Measurements from ENCODE around the gene TNP2. TPM values are rescaled to one million over a fixed set of nuclear protein-coding genes. Genes with fewer than 3 reads are reported as not detected.

The TNP2 gene
- total and polyA plus RNA-seq, 4 donors, result not detected

GRCh38 chr16:11283820-11284248 is 14.7 kb upstream of the TNP2 start:
- Histone ChIP-seq H3K27me3 (ENCODE audit: control insufficient read depth in 3 of 3, insufficient read depth in 3 of 3, low read length in 2 of 3) (no peaks in the 10 kb centered on the region), H3K4me1 (ENCODE audit: control insufficient read depth in 5 of 5, insufficient read depth in 5 of 5, low read length in 5 of 5) (peaks cover 0 to 6% (median 0%) of the 10 kb centered on the region in 5 donors), H3K36me3 (ENCODE audit: control insufficient read depth in 4 of 4, insufficient read depth in 4 of 4, low read length in 4 of 4) (no peaks in the 10 kb centered on the region), H3K9ac (ENCODE audit: insufficient read depth in 1 of 2, low read length in 2 of 2) (no peak overlapping the region), H3K27ac (ENCODE audit: low read depth in 1 of 2, low read length in 1 of 2) (no peak overlapping the region), H3K9me3 (ENCODE audit: control insufficient read depth in 4 of 4, insufficient read depth in 3 of 4, low read length in 3 of 4) (no peaks in the 10 kb centered on the region), H3K4me3 (no peak overlapping the region)
- ATAC-seq (ENCODE audit: insufficient read depth, low FRiP score) (no peak), DNase-seq (no peak)
- 52 to 55% methylated on average over 4 of the region's 4 CpGs for WGBS, 2 donors
- TF ChIP-seq CTCF (IDR thresholded peaks at IDR 0.05; ENCODE audit: control extremely low read depth, extremely low read depth), result no peak

GRCh38 chr16:11280616-11281522 is 11.7 kb upstream of the TNP2 start, which contains the start of gene PRM1:
PRM1 (minus strand) TSS chr16:11281330; CDS start chr16:11281238, 92 bp downstream.
- H3K36me3 ChIP-seq (ENCODE audit: control insufficient read depth in 4 of 4, insufficient read depth in 4 of 4, low read length in 4 of 4), result no peaks in the 10 kb centered on the region
- WGBS, 2 donors, result 87 to 91% methylated on average over 25 of the region's 25 CpGs
- peaks cover 0 to 6% (median 0%) of the 10 kb centered on the region in 5 donors for H3K4me1 ChIP-seq (ENCODE audit: control insufficient read depth in 5 of 5, insufficient read depth in 5 of 5, low read length in 5 of 5)
- no peak within 1 kb of the TSS for H3K4me3 ChIP-seq
- no peak for ATAC-seq (ENCODE audit: insufficient read depth, low FRiP score)
- no peak for TF ChIP-seq CTCF (IDR thresholded peaks at IDR 0.05; ENCODE audit: control extremely low read depth, extremely low read depth)
- no peak within 1 kb of the TSS for H3K9ac ChIP-seq (ENCODE audit: insufficient read depth in 1 of 2, low read length in 2 of 2)
- DNase-seq, result no peak
- H3K27me3 ChIP-seq (ENCODE audit: control insufficient read depth in 3 of 3, insufficient read depth in 3 of 3, low read length in 2 of 3), result no peaks in the 10 kb centered on the region
- H3K9me3 ChIP-seq (ENCODE audit: control insufficient read depth in 4 of 4, insufficient read depth in 3 of 4, low read length in 3 of 4), result no peaks in the 10 kb centered on the region
- no peak within 1 kb of the TSS for H3K27ac ChIP-seq (ENCODE audit: low read depth in 1 of 2, low read length in 1 of 2)

- ATAC-seq (ENCODE audit: insufficient read depth, low FRiP score), result no peak
These were observed 9.8 kb upstream of the TNP2 start for GRCh38 chr16:11278681-11279628.

More at GRCh38 chr16:11278681-11279628, 9.8 kb upstream of the TNP2 start:
- TF ChIP-seq CTCF (IDR thresholded peaks at IDR 0.05; ENCODE audit: control extremely low read depth, extremely low read depth), result no peak
- Histone ChIP-seq H3K4me3 (no peak overlapping the region), H3K9ac (ENCODE audit: insufficient read depth in 1 of 2, low read length in 2 of 2) (no peak overlapping the region), H3K4me1 (ENCODE audit: control insufficient read depth in 5 of 5, insufficient read depth in 5 of 5, low read length in 5 of 5) (peaks cover 0 to 8% (median 0%) of the 10 kb centered on the region in 5 donors), H3K9me3 (ENCODE audit: control insufficient read depth in 4 of 4, insufficient read depth in 3 of 4, low read length in 3 of 4) (no peaks in the 10 kb centered on the region), H3K27me3 (ENCODE audit: control insufficient read depth in 3 of 3, insufficient read depth in 3 of 3, low read length in 2 of 3) (no peaks in the 10 kb centered on the region), H3K27ac (ENCODE audit: low read depth in 1 of 2, low read length in 1 of 2) (no peak overlapping the region), H3K36me3 (ENCODE audit: control insufficient read depth in 4 of 4, insufficient read depth in 4 of 4, low read length in 4 of 4) (no peaks in the 10 kb centered on the region)
- no peak for DNase-seq
- WGBS, 2 donors, result 78 to 85% methylated on average over 7 of the region's 7 CpGs

All from lung (tissue), 12 donors.